Transverse colon (tissue), 4 donors: ENCODE results near the gene GJA10. TPM values are rescaled to one million over a fixed set of nuclear protein-coding genes. Genes with fewer than 3 reads are reported as not detected.
"Not testable (repeated sequence)": the region's sequence is repeated elsewhere in the genome, so short reads cannot be mapped to it uniquely, and the experiment has no call there.

ENCODE experiments used
- DNase-seq: peaks from one replicate; pipeline ENCODE4 v3.0.0-alpha.2; 2019
- H3K27ac ChIP-seq, 4 donors: fragments of 200-600 bp; sonication (generic); 2 replicates each; pipeline ENCODE4 v1.5.1; 2016 to 2018; ENCODE audit warnings: inconsistent platforms in 4 of 4
- H3K27me3 ChIP-seq: fragments of 200-600 bp; sonication (generic); 2 replicates; pipeline ENCODE4 v1.5.1; 2017; ENCODE audit warnings: inconsistent platforms
- H3K36me3 ChIP-seq, 4 donors: fragments of 200-600 bp; sonication (generic); 2 replicates each; pipeline ENCODE4 v1.5.1; 2017 to 2019; ENCODE audit warnings: inconsistent platforms in 4 of 4
- H3K4me1 ChIP-seq, 4 donors: fragments of 200-600 bp; sonication (generic); 2 replicates each; pipeline ENCODE4 v1.5.1; 2017 to 2020; ENCODE audit warnings: inconsistent platforms in 4 of 4
- H3K4me3 ChIP-seq, 4 donors: fragments of 200-600 bp; sonication (generic); 1 replicate in 1 of 4; 2 replicates in 3 of 4; pipeline versions ENCODE4 v1.5.1 to v1.6.1; 2017 to 2019; ENCODE audit warnings: inconsistent platforms in 4 of 4
- H3K9me3 ChIP-seq, 2 donors: fragments of 200-600 bp; sonication (generic); 2 replicates each; pipeline ENCODE4 v1.5.1; 2017 to 2019; ENCODE audit warnings: inconsistent platforms in 2 of 2
- CTCF ChIP-seq, 5 experiments: fragments of 200-600 bp in 3 of 5; fragments of 450-650 bp in 2 of 5; sonication (generic) in 3 of 5; IDR thresholded peaks; 1 replicate in 2 of 5; 2 replicates in 3 of 5; pipeline ENCODE4 v1.5.1; 2016 to 2017; ENCODE audit warnings: antibody characterized with exemption in 5 of 5, inconsistent platforms in 3 of 5, mild to moderate bottlenecking in 2 of 5, moderate library complexity in 1 of 5
- EP300 ChIP-seq: sonication (generic); formaldehyde crosslinking; IDR thresholded peaks from one replicate; pipeline ENCODE4 v1.6.1; 2017; ENCODE audit warnings: antibody characterized with exemption, low read depth
- POLR2A ChIP-seq: fragments of 450-650 bp; IDR thresholded peaks from one replicate; pipeline ENCODE4 v1.6.1; 2016; ENCODE audit warnings: antibody characterized with exemption, mild to moderate bottlenecking, moderate library complexity
- POLR2AphosphoS5 ChIP-seq, 3 donors: sonication (generic); formaldehyde crosslinking; IDR thresholded peaks; one replicate each; pipeline ENCODE4 v1.6.1; 2016; ENCODE audit warnings: antibody characterized with exemption in 3 of 3
- WGBS, 2 donors: methylation state at CpG; one replicate each; pipeline ENCODE4 v1.1.5; 2018; ENCODE audit warnings: low coverage in 1 of 2; 5-methylcytosine and 5-hydroxymethylcytosine counted together
- in situ Hi-C, 4 donors: fragments of 200-750 bp; cut with MboI; loops; one replicate each; pipeline versions ENCODE4 v1.15.0 to v1.15.1; 2017; ENCODE audit warnings: low sequenced_read_pairs in 3 of 4, low pct_ligation_motif_present in 1 of 4, low pct_unique_long_range_greater_than_20kb in 1 of 4
- intact Hi-C: fragments of 100-400 bp; cut with DNase I; formaldehyde crosslinking; loops from one replicate; pipeline ENCODE4 v1.15.1; 2023; ENCODE audit warnings: low total_unique reads
- total RNA-seq, 4 donors: library from RNA; depleted of rRNA; stranded (reverse); fragments of >200 nt; gene quantifications; one replicate each; pipeline ENCODE4 v1.1.0, GENCODE V29; 2016

Gene GJA10
- total RNA-seq, result not detected

- H3K27ac ChIP-seq, result no peak within 1 kb of the TSS
- WGBS, 2 donors, result 94% methylated on average over 1 of the region's 1 CpG; no CpG with 5 or more reads in 1 of the 2 donors
These were observed at the start of gene GJA10 for GRCh38 chr6:89894169-89894568. GJA10 (plus strand) TSS chr6:89894469; CDS start chr6:89894469, 0 bp downstream.

GRCh38 chr6:89847513-89847912 is 46.8 kb upstream of the GJA10 start:
- H3K27me3 ChIP-seq, intact Hi-C loops, H3K4me3 ChIP-seq, H3K27ac ChIP-seq, H3K4me1 ChIP-seq, DNase-seq, H3K9me3 ChIP-seq: not testable (repeated sequence)
- in situ Hi-C loops, result loop anchor here in 1 of 4 donors (25.0 kb wide), 1 partner anchor 885 kb away; the partner anchor contains the start of gene RNGTT
- WGBS, 2 donors, result 96% methylated on average over 4 to 5 of the region's 5 CpGs
- peaks cover 0 to 14% (median 4%) of the 10 kb centered on the region in 4 donors for H3K36me3 ChIP-seq

More at GRCh38 chr6:89894169-89894568, at the start of gene GJA10:
- no peak for TF ChIP-seq POLR2A
- no peak for TF ChIP-seq POLR2AphosphoS5 (IDR thresholded peaks at IDR 0.05)
- no peak for TF ChIP-seq EP300
- no peak for TF ChIP-seq CTCF (IDR thresholded peaks at IDR 0.05)
- H3K27me3 ChIP-seq, result peaks cover 41% of the 10 kb centered on the region
- no peaks in the 10 kb centered on the region for H3K36me3 ChIP-seq
- intact Hi-C loops (no loop called here), in situ Hi-C loops (no loop called here)
- no peak for DNase-seq
- no peak within 1 kb of the TSS for H3K4me3 ChIP-seq
- no peaks in the 10 kb centered on the region for H3K4me1 ChIP-seq
- no peaks in the 10 kb centered on the region for H3K9me3 ChIP-seq

GRCh38 chr6:89853068-89853467 is 41.2 kb upstream of the GJA10 start:
- Histone ChIP-seq H3K4me3 (no peak overlapping the region), H3K9me3 (no peaks in the 10 kb centered on the region), H3K4me1 (no peaks in the 10 kb centered on the region), H3K27me3 (no peaks in the 10 kb centered on the region), H3K36me3 (peaks cover 0 to 48% (median 22%) of the 10 kb centered on the region in 4 donors), H3K27ac (no peak overlapping the region)
- intact Hi-C loops, result no loop called here
- TF ChIP-seq POLR2AphosphoS5 (IDR thresholded peaks at IDR 0.05) (no peak), CTCF (IDR thresholded peaks at IDR 0.05) (no peak), POLR2A (no peak), EP300 (no peak)
- in situ Hi-C loops, result no loop called here
- DNase-seq, result no peak
- 95 to 100% methylated on average over 1 of the region's 1 CpG for WGBS, 2 donors

DNA sequence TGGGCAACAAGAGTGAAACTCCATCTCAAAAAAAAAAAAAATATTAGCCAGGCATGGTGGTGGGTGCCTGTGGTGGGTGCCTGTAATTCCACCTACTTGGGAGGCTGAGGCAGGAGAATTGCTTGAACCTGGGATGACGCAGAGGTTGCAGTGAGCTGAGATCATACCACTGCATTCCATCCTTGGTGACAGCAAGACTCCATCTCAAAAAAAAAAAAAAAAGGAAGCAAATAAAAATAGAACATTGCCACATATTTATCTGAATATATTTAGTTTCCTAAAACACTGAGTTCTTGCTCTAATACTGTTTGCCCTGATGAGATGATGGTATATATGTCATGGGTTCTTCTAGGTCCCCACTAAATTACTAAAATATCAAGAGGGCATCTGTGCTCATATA is 36.2 kb upstream of the GJA10 start:
- intact Hi-C loops (no loop called here), in situ Hi-C loops (no loop called here)
- no peak for DNase-seq
- TF ChIP-seq POLR2AphosphoS5 (IDR thresholded peaks at IDR 0.05) (no peak), POLR2A (no peak), EP300 (no peak), CTCF (IDR thresholded peaks at IDR 0.05) (no peak)
- 75 to 97% methylated on average over 1 of the region's 1 CpG for WGBS, 2 donors
- no peak overlapping the region for H3K4me3 ChIP-seq
- no peaks in the 10 kb centered on the region for H3K27me3 ChIP-seq
- no peak overlapping the region for H3K27ac ChIP-seq
- H3K9me3 ChIP-seq, result no peaks in the 10 kb centered on the region
- H3K36me3 ChIP-seq, result peaks cover 0 to 76% (median 37%) of the 10 kb centered on the region in 4 donors
- no peaks in the 10 kb centered on the region for H3K4me1 ChIP-seq

- no peaks in the 10 kb centered on the region for H3K9me3 ChIP-seq
- in situ Hi-C loops (no loop called here), intact Hi-C loops (no loop called here)
- H3K27ac ChIP-seq, result no peak overlapping the region
- H3K4me1 ChIP-seq, result no peaks in the 10 kb centered on the region
- H3K36me3 ChIP-seq, result peaks cover 0 to 79% (median 31%) of the 10 kb centered on the region in 4 donors
- no peak overlapping the region for H3K4me3 ChIP-seq
- TF ChIP-seq CTCF (IDR thresholded peaks at IDR 0.05) (no peak), POLR2AphosphoS5 (IDR thresholded peaks at IDR 0.05) (no peak), EP300 (no peak), POLR2A (no peak)
- no peaks in the 10 kb centered on the region for H3K27me3 ChIP-seq
- WGBS, 2 donors, result 82% methylated on average over 4 of the region's 4 CpGs; no CpG with 5 or more reads in 1 of the 2 donors
- no peak for DNase-seq
These were observed 34.5 kb upstream of the GJA10 start for GRCh38 chr6:89859744-89860143.
